GM21528 (cell line): Measurements from ENCODE around the gene ATP8A2.

Experiments used
- ATAC-seq: cut with Tn5 transposase; IDR thresholded peaks from one replicate; pipeline ENCODE4 v1.9.1; 2021; ENCODE audit warnings: mild to moderate bottlenecking, moderate library complexity; ENCODE audit not compliant: unreplicated experiment, low FRiP score

ATP8A2 gene

GRCh38 chr13:25839371-25839770 lies 467.6 kb downstream of the ATP8A2 start:
- ATAC-seq: no peak

GRCh38 chr13:25840261-25840660 lies 468.5 kb downstream of the ATP8A2 start:
- no peak for ATAC-seq

GRCh38 chr13:25840931-25841330 lies 469.2 kb downstream of the ATP8A2 start:
- ATAC-seq: no peak

- no peak for ATAC-seq
Observed at GRCh38 chr13:25843692-25844091, 471.9 kb downstream of the ATP8A2 start.

GRCh38 chr13:25844559-25845434 lies 473.0 kb downstream of the ATP8A2 start:
- no peak for ATAC-seq

GRCh38 chr13:25846222-25846984 lies 474.6 kb downstream of the ATP8A2 start:
- ATAC-seq: no peak

- no peak for ATAC-seq
Observed at GRCh38 chr13:25847145-25847544, 475.4 kb downstream of the ATP8A2 start.

GRCh38 chr13:25847635-25848626 lies 476.2 kb downstream of the ATP8A2 start:
- ATAC-seq: no peak

- ATAC-seq: no peak
Observed at GRCh38 chr13:25848812-25849745, 477.3 kb downstream of the ATP8A2 start.

- ATAC-seq: no peak
Observed at GRCh38 chr13:25857830-25858229, 486.1 kb downstream of the ATP8A2 start.

- ATAC-seq: no peak
Observed at GRCh38 chr13:25859528-25859927, 487.8 kb downstream of the ATP8A2 start.

- ATAC-seq: no peak
Observed at GRCh38 chr13:25860265-25860664, 488.5 kb downstream of the ATP8A2 start.

GRCh38 chr13:25860862-25861261 lies 489.1 kb downstream of the ATP8A2 start:
- no peak for ATAC-seq

- no peak for ATAC-seq
Observed at GRCh38 chr13:25862156-25862555, 490.4 kb downstream of the ATP8A2 start.

GRCh38 chr13:25864116-25864515 lies 492.3 kb downstream of the ATP8A2 start:
- ATAC-seq: no peak

- ATAC-seq: no peak
Observed at GRCh38 chr13:25864936-25865335, 493.2 kb downstream of the ATP8A2 start.

- ATAC-seq: no peak
Observed at GRCh38 chr13:25865391-25865790, 493.6 kb downstream of the ATP8A2 start.

GRCh38 chr13:25867038-25867437 lies 495.3 kb downstream of the ATP8A2 start:
- no peak for ATAC-seq

- no peak for ATAC-seq
Observed at GRCh38 chr13:25868490-25868889, 496.7 kb downstream of the ATP8A2 start.
